Esophagus muscularis mucosa (tissue), 4 donors: ENCODE data around the gene GLIS2.

ENCODE experiments used
- CTCF ChIP-seq, 3 experiments: fragments of 200-600 bp in 2 of 3; fragments of 450-650 bp in 1 of 3; sonication (generic) in 2 of 3; IDR thresholded peaks; one replicate each; pipeline ENCODE4 v1.5.1; 2017 to 2019; ENCODE audit warnings: antibody characterized with exemption in 3 of 3, mild to moderate bottlenecking in 2 of 3, moderate library complexity in 1 of 3
- EP300 ChIP-seq: sonication (generic); formaldehyde crosslinking; IDR thresholded peaks from one replicate; pipeline ENCODE4 v1.6.1; 2017; ENCODE audit warnings: antibody characterized with exemption
- POLR2A ChIP-seq: fragments of 450-650 bp; IDR thresholded peaks from one replicate; pipeline ENCODE4 v1.6.1; 2017; ENCODE audit warnings: antibody characterized with exemption, moderate library complexity, mild to moderate bottlenecking, low read depth
- POLR2AphosphoS5 ChIP-seq, 2 donors: sonication (generic); formaldehyde crosslinking; IDR thresholded peaks; one replicate each; pipeline ENCODE4 v1.6.1; 2017; ENCODE audit warnings: antibody characterized with exemption in 2 of 2

GRCh38 chr16:4275861-4276260 is 40.0 kb upstream of the GLIS2 start:
- no peak for TF ChIP-seq CTCF (IDR thresholded peaks at IDR 0.05)
- TF ChIP-seq POLR2A: no peak
- TF ChIP-seq POLR2AphosphoS5 (IDR thresholded peaks at IDR 0.05): no peak
- no peak for TF ChIP-seq EP300
